COR-L47 (cell line): Measurements from ENCODE around the gene RAB13.
A peak's percentile ranks its signal among the peaks of the same experiment; 100 is the strongest.

Experiments
- DNase-seq: peaks from one replicate; lab custom pipeline; 2025; lab: John Stamatoyannopoulos, UW

RAB13 gene

GRCh38 chr1:153977250-153978240, 8.6 kb downstream of the RAB13 start, which contains the start of gene JTB:
JTB (minus strand) TSS chr1:153977674; CDS start chr1:153977252, 422 bp downstream.
- DNase-seq: peak; percentile 80

GRCh38 chr1:153976819-153977249, 9.3 kb downstream of the RAB13 start:
- DNase-seq: no peak

- no peak for DNase-seq
These were observed 12.6 kb downstream of the RAB13 start for GRCh38 chr1:153973525-153973924.

GRCh38 chr1:153973071-153973470, 13.1 kb downstream of the RAB13 start:
- DNase-seq: no peak

- DNase-seq: no peak
These were observed 15.8 kb downstream of the RAB13 start for GRCh38 chr1:153970346-153970745.

- DNase-seq: no peak
These were observed 17.2 kb downstream of the RAB13 start for GRCh38 chr1:153968972-153969371.

GRCh38 chr1:153968408-153968807, 17.7 kb downstream of the RAB13 start:
- DNase-seq: peak; percentile 31

GRCh38 chr1:153968000-153968363, 18.2 kb downstream of the RAB13 start:
- DNase-seq: peak; percentile 63

GRCh38 chr1:153967107-153967999, 18.8 kb downstream of the RAB13 start, which contains the start of gene CREB3L4:
CREB3L4 (plus strand) TSS chr1:153967902; CDS start chr1:153968526, 624 bp downstream.
- DNase-seq: peak; percentile 97

GRCh38 chr1:153963850-153964331, 22.2 kb downstream of the RAB13 start:
- DNase-seq: peak; percentile 26

- DNase-seq: peak; percentile 97
These were observed 22.9 kb downstream of the RAB13 start, which contains the start of gene SLC39A1 for GRCh38 chr1:153963030-153963849. SLC39A1 (minus strand) TSS chr1:153963537; CDS start chr1:153962715, 822 bp downstream.

- no peak for DNase-seq
These were observed 23.8 kb downstream of the RAB13 start for GRCh38 chr1:153962088-153963029.

GRCh38 chr1:153961421-153961820, 24.7 kb downstream of the RAB13 start:
- no peak for DNase-seq

GRCh38 chr1:153960206-153960605, 25.9 kb downstream of the RAB13 start:
- no peak for DNase-seq

- DNase-seq: no peak
These were observed 26.7 kb downstream of the RAB13 start for GRCh38 chr1:153959454-153959853.

GRCh38 chr1:153958961-153959260, 27.2 kb downstream of the RAB13 start:
- DNase-seq: no peak

GRCh38 chr1:153958111-153958960, 27.8 kb downstream of the RAB13 start, which contains the start of gene CRTC2:
CRTC2 (minus strand) TSS chr1:153958612; CDS start chr1:153958497, 115 bp downstream.
- peak; percentile 96 for DNase-seq

- no peak for DNase-seq
These were observed 28.4 kb downstream of the RAB13 start for GRCh38 chr1:153957744-153958110.
